NB4 (cell line): ENCODE measurements around the gene ITPR2.
"Not testable (repeated sequence)": the region's sequence is repeated elsewhere in the genome, so short reads cannot be mapped to it uniquely, and the experiment has no call there.

Source experiments
- POLR2A ChIP-seq: IDR thresholded peaks from 2 replicates; pipeline ENCODE4 v1.6.1; 2011; ENCODE audit warnings: mild to moderate bottlenecking; ENCODE audit not compliant: insufficient read length; ENCODE audit errors: extremely low read depth
- TF ChIP-seq, protein P1 (sequence below): IDR thresholded peaks from one replicate; pipeline ENCODE4 v1.5.1; 2012; ENCODE audit warnings: low read depth, low read length
- TF ChIP-seq, protein P2 (sequence below): IDR thresholded peaks from 2 replicates; pipeline ENCODE4 v1.6.1; 2011; ENCODE audit warnings: low read depth, low read length

DNA sequence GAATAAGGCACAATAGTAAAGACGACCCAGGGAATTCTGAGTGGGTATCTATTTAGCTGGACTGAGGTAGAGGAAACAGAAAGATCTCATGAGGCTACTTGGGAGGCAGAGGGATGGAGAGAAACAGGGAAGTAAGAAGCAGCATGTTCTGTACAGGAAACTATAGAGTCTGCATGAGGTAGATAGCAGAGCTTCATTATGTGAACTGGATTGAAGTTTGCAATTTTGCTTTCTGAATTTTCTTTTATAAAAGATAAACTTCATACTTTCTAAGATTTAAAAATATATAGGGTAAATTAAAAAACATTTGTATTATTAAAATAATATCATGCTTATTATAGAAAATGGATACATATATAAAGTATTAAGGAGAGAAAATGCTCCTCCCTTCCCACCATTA lies 399.3 kb downstream of the ITPR2 start:
- TF ChIP-seq, protein P1, sequence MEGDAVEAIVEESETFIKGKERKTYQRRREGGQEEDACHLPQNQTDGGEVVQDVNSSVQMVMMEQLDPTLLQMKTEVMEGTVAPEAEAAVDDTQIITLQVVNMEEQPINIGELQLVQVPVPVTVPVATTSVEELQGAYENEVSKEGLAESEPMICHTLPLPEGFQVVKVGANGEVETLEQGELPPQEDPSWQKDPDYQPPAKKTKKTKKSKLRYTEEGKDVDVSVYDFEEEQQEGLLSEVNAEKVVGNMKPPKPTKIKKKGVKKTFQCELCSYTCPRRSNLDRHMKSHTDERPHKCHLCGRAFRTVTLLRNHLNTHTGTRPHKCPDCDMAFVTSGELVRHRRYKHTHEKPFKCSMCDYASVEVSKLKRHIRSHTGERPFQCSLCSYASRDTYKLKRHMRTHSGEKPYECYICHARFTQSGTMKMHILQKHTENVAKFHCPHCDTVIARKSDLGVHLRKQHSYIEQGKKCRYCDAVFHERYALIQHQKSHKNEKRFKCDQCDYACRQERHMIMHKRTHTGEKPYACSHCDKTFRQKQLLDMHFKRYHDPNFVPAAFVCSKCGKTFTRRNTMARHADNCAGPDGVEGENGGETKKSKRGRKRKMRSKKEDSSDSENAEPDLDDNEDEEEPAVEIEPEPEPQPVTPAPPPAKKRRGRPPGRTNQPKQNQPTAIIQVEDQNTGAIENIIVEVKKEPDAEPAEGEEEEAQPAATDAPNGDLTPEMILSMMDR, result not testable (repeated sequence)
- not testable (repeated sequence) for TF ChIP-seq POLR2A
- TF ChIP-seq, protein P2, sequence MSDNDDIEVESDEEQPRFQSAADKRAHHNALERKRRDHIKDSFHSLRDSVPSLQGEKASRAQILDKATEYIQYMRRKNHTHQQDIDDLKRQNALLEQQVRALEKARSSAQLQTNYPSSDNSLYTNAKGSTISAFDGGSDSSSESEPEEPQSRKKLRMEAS, result not testable (repeated sequence)
